Smooth muscle cell (in vitro differentiated cells): ENCODE measurements around the gene WDR37. TPM values are rescaled to one million over a fixed set of nuclear protein-coding genes. Genes with fewer than 3 reads are reported as not detected.

Source experiments
- DNase-seq: peaks from one replicate; lab custom pipeline; 2025; ENCODE audit not compliant: unreplicated experiment; lab: John Stamatoyannopoulos, UW
- H2AFZ ChIP-seq: fragments of 200-600 bp; sonication (generic); 2 replicates; pipeline ENCODE4 v1.6.0; 2016; ENCODE audit warnings: antibody characterized with exemption, low read depth, mild to moderate bottlenecking
- H3F3A ChIP-seq: fragments of 200-600 bp; sonication (generic); 2 replicates; pipeline ENCODE4 v1.6.0; 2017; ENCODE audit warnings: antibody characterized with exemption, low read depth
- H3K27ac ChIP-seq: fragments of 200-600 bp; sonication (generic); 2 replicates; pipeline ENCODE4 v1.5.1; 2016; ENCODE audit warnings: low read depth, mild to moderate bottlenecking
- H3K27me3 ChIP-seq: fragments of 200-600 bp; sonication (generic); 2 replicates; pipeline ENCODE4 v1.6.1; 2016; ENCODE audit warnings: low read depth, mild to moderate bottlenecking
- H3K36me3 ChIP-seq: fragments of 200-600 bp; sonication (generic); 2 replicates; pipeline ENCODE4 v1.5.1; 2016; ENCODE audit warnings: low read depth
- H3K4me1 ChIP-seq: fragments of 200-600 bp; sonication (generic); 2 replicates; pipeline ENCODE4 v1.5.1; 2016; ENCODE audit warnings: low read depth
- H3K4me2 ChIP-seq: fragments of 200-600 bp; sonication (generic); 2 replicates; pipeline ENCODE4 v1.6.0; 2016; ENCODE audit warnings: mild to moderate bottlenecking
- H3K4me3 ChIP-seq: fragments of 200-600 bp; sonication (generic); 2 replicates; pipeline ENCODE4 v1.5.1; 2016; ENCODE audit warnings: mild to moderate bottlenecking
- H3K79me2 ChIP-seq: fragments of 200-600 bp; sonication (generic); 2 replicates; pipeline ENCODE4 v1.6.0; 2016; ENCODE audit warnings: low read depth, mild to moderate bottlenecking
- H3K9ac ChIP-seq: fragments of 200-600 bp; sonication (generic); 2 replicates; pipeline ENCODE4 v1.6.0; 2016; ENCODE audit warnings: low read depth
- H3K9me3 ChIP-seq: fragments of 200-600 bp; sonication (generic); replicated peaks from 2 replicates; pipeline ENCODE4 v1.5.1; 2016; ENCODE audit warnings: low read depth
- H4K20me1 ChIP-seq: fragments of 200-600 bp; sonication (generic); 2 replicates; pipeline ENCODE4 v1.6.0; 2016; ENCODE audit warnings: low read depth
- WGBS: methylation state at CpG from one replicate; pipeline ENCODE4 v1.1.7; 2016; ENCODE audit warnings: low lambda C conversion rate; 5-methylcytosine and 5-hydroxymethylcytosine counted together
- polyA plus RNA-seq: library from polyadenylated mRNA; unstranded; fragments of >200 nt; fragmentation: Nextera tagmentation; extraction: Ambion mirVana; gene quantifications from 2 replicates; pipeline ENCODE4 v1.2.1, GENCODE V29; 2016
- total RNA-seq: library from RNA; depleted of rRNA; stranded (reverse); fragments of >200 nt; gene quantifications from 2 replicates; pipeline ENCODE4 v1.2.3, GENCODE V29; 2014
- TF ChIP-seq, protein P1 (sequence below): fragments of 200-600 bp; sonication (generic); IDR thresholded peaks from 2 replicates; pipeline ENCODE4 v1.5.1; 2017; ENCODE audit warnings: borderline replicate concordance, mild to moderate bottlenecking, antibody characterized with exemption; ENCODE audit not compliant: insufficient read depth, poor library complexity, severe bottlenecking

WDR37 gene
- total and polyA plus RNA-seq, 2 experiments from 2014 or later, result 10.5 to 10.7 TPM

DNA sequence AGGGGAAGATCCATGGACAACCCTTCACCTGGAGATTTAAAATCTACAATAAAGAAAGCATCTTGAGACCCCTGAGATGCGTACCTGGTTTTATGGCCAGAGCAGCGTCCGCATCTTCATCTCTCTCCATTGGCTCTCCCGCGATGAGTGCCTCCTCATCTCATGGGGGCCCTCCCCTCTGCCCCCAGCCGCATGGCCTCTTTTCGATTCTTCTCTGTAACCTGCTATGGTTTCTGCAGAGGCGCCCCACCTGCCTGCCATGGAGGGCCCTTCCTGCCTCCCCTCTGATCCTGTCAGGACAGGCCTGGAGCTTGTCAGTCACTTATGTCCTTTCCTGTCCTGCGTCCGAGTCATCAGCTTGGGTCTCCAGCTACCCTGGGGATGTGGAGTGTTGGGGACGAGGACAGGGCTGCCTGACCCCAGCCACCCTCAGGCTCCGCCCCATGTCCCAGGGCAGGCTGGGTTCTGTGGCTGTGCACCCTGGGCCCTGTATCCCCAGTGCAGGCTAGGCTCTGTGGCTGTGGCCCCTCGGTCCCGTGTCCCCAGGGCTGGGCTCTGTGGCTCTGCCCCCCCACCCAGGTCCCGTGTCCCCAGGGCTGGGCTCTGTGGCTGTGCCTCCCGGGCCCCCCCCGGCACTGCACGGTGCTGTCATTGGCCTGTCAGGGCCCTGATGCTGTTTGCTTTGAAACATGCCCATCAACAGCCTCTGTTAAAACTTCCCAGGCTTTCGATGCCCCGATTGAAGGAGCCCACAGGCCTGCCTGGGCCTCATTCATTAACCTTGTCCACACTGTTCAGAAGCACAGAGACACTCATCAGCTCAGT lies 99.8 kb downstream of the WDR37 start:
- H2AFZ ChIP-seq, result no peak overlapping the region
- no peak for DNase-seq
- no peak overlapping the region for H3K4me2 ChIP-seq
- H3K27ac ChIP-seq, result no peak overlapping the region
- no peaks in the 10 kb centered on the region for H3F3A ChIP-seq
- H3K9me3 ChIP-seq, result no peaks in the 10 kb centered on the region
- WGBS, result 88% methylated on average over 20 of the region's 20 CpGs
- no peak overlapping the region for H3K9ac ChIP-seq
- H3K4me3 ChIP-seq, result no peak overlapping the region
- no peaks in the 10 kb centered on the region for H4K20me1 ChIP-seq
- peaks cover 4% of the 10 kb centered on the region for H3K27me3 ChIP-seq
- H3K4me1 ChIP-seq, result peaks cover 3% of the 10 kb centered on the region
- TF ChIP-seq, protein P1, sequence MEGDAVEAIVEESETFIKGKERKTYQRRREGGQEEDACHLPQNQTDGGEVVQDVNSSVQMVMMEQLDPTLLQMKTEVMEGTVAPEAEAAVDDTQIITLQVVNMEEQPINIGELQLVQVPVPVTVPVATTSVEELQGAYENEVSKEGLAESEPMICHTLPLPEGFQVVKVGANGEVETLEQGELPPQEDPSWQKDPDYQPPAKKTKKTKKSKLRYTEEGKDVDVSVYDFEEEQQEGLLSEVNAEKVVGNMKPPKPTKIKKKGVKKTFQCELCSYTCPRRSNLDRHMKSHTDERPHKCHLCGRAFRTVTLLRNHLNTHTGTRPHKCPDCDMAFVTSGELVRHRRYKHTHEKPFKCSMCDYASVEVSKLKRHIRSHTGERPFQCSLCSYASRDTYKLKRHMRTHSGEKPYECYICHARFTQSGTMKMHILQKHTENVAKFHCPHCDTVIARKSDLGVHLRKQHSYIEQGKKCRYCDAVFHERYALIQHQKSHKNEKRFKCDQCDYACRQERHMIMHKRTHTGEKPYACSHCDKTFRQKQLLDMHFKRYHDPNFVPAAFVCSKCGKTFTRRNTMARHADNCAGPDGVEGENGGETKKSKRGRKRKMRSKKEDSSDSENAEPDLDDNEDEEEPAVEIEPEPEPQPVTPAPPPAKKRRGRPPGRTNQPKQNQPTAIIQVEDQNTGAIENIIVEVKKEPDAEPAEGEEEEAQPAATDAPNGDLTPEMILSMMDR, result no peak
- no peaks in the 10 kb centered on the region for H3K36me3 ChIP-seq
- H3K79me2 ChIP-seq, result no peaks in the 10 kb centered on the region

GRCh38 chr10:1156616-1156886 lies 100.4 kb downstream of the WDR37 start:
- TF ChIP-seq, protein P1, result no peak
- no peaks in the 10 kb centered on the region for H3K9me3 ChIP-seq
- no peak overlapping the region for H3K27ac ChIP-seq
- no peak overlapping the region for H3K4me3 ChIP-seq
- H3K4me2 ChIP-seq, result no peak overlapping the region
- peaks cover 4% of the 10 kb centered on the region for H3K27me3 ChIP-seq
- H3F3A ChIP-seq, result no peaks in the 10 kb centered on the region
- H3K36me3 ChIP-seq, result no peaks in the 10 kb centered on the region
- no peak overlapping the region for H3K9ac ChIP-seq
- no peak for DNase-seq
- no peak overlapping the region for H2AFZ ChIP-seq
- H4K20me1 ChIP-seq, result no peaks in the 10 kb centered on the region
- H3K79me2 ChIP-seq, result no peaks in the 10 kb centered on the region
- WGBS, result 92% methylated on average over 8 of the region's 8 CpGs
- H3K4me1 ChIP-seq, result peaks cover 3% of the 10 kb centered on the region

DNA sequence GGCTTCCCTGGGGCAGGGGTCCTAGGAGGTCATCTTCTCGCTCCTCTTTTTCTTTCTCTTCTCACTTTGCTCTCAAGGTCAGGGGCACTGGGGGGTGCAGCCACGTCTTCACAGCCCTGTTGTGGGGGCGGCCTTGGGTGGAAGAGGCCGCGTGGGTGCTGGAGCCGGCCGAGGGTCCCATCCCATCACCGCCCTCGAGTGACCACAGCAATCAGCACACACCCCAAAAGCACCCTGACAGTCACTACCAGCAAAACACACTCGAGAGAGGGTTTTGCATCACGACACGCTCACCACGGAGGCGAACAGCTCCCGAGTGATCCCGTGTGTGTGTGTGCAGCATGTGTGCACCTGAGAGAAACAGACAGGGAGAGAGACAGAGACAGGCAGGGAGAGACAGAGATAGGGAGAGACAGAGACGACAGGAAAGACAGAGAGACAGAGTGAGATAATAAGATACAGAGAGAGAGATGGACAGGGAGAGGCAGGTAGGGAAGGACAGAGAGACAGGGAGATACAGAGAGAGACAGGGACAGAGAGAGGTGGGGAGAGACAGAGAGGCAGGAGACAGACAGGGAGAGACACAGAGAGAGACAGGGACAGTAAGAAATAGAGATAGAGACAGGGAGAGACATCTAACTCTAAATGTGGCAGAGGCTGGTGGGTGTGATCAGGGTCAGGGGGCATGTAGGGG lies 100.9 kb downstream of the WDR37 start:
- Histone ChIP-seq H3F3A (no peaks in the 10 kb centered on the region), H3K27ac (no peak overlapping the region), H4K20me1 (no peaks in the 10 kb centered on the region), H3K27me3 (peaks cover 4% of the 10 kb centered on the region), H3K36me3 (no peaks in the 10 kb centered on the region), H3K9me3 (no peaks in the 10 kb centered on the region), H3K9ac (no peak overlapping the region), H3K4me3 (no peak overlapping the region), H3K79me2 (no peaks in the 10 kb centered on the region), H3K4me2 (no peak overlapping the region), H2AFZ (no peak overlapping the region), H3K4me1 (peaks cover 3% of the 10 kb centered on the region)
- TF ChIP-seq, protein P1, result no peak
- 91% methylated on average over 17 of the region's 17 CpGs for WGBS
- DNase-seq, result no peak
